Stimulated activated CD4-positive, alpha-beta T cell treated with anti-CD3 and anti-CD28 coated beads, Interleukin-1b, Interleukin-23, amount 100 ng/mL, for 24 hours (primary cell): ENCODE data around the gene CPSF4.

Experiments
- DNase-seq, 4 experiments: peaks; one replicate each; pipeline ENCODE4 v3.0.0-alpha.2; 2020; ENCODE audit warnings: low read depth in 4 of 4, low spot score in 1 of 4

The CPSF4 gene

GRCh38 chr7:99438573-99439480 lies at the start of gene CPSF4, which contains the start of gene PTCD1:
Gene CPSF4 (plus strand): TSS chr7:99438943. CDS start chr7:99439083, 140 bp downstream.
Gene PTCD1 (minus strand): TSS chr7:99438798. CDS start chr7:99435242, 3,556 bp downstream.
- peak; percentile 82 to 90 (median 89) for DNase-seq

GRCh38 chr7:99389772-99390171 lies 49.0 kb upstream of the CPSF4 start:
- no peak for DNase-seq

GRCh38 chr7:99390941-99391602 lies 47.7 kb upstream of the CPSF4 start:
- no peak for DNase-seq

DNA sequence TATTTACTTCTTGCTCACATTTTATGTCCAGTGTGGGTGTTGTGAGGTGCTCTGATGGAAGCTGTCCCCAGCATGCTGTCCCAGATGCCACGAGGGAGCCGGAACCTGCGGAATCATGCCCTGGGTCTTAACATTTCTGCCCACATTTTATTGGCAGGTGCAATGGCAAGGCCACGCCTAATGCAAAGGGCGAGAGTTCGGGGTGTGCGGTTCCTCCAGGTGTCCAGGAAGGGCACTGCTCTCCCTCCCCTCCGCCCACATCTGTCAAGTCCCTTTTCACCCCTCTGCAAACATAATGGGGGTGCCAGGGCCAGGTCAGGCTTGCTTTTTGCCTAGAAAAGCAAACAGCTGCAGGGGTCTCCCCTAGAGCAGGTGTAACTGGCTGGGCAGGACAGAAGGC lies 46.7 kb upstream of the CPSF4 start:
- no peak for DNase-seq

DNA sequence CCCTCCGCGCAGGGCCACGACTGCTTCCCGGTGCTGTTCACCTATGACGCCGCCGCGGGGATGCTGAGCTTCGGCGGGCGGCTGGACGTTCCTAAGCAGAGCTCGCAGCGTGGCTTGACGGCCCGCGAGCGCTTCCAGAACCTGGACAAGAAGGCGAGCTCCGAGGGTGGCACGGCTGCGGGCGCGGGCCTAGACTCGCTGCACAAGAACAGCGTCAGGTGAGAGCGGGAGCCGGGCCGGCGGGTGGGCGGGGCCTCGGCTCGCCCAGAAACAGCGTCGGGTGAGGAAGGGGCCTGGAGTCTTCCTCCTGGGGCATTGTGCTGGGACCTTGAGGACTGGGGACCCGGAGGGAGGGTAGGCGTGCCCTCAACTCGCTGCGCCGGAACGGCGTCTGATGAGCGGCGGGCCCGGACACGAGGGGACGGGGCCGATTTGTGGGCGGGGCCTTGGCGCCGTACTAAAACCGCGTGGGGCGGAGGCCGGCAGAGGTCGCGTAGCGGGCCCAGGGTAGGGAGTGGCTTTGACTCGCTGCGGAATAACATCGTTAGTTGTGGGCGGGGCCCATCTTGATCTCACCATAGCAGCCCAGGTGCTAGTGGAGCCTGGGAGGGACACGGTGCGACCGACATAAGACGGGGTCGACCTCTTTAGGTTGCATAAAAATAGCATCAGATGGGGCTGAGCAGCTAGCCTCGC lies 45.9 kb upstream of the CPSF4 start:
- DNase-seq: peak in 3 of 4 experiments; percentile 50 to 72 (median 71)

GRCh38 chr7:99393355-99394187 lies 45.2 kb upstream of the CPSF4 start:
- DNase-seq: no peak

GRCh38 chr7:99394188-99394502 lies 44.6 kb upstream of the CPSF4 start:
- DNase-seq: no peak

GRCh38 chr7:99395616-99396327 lies 43.0 kb upstream of the CPSF4 start:
- no peak for DNase-seq

DNA sequence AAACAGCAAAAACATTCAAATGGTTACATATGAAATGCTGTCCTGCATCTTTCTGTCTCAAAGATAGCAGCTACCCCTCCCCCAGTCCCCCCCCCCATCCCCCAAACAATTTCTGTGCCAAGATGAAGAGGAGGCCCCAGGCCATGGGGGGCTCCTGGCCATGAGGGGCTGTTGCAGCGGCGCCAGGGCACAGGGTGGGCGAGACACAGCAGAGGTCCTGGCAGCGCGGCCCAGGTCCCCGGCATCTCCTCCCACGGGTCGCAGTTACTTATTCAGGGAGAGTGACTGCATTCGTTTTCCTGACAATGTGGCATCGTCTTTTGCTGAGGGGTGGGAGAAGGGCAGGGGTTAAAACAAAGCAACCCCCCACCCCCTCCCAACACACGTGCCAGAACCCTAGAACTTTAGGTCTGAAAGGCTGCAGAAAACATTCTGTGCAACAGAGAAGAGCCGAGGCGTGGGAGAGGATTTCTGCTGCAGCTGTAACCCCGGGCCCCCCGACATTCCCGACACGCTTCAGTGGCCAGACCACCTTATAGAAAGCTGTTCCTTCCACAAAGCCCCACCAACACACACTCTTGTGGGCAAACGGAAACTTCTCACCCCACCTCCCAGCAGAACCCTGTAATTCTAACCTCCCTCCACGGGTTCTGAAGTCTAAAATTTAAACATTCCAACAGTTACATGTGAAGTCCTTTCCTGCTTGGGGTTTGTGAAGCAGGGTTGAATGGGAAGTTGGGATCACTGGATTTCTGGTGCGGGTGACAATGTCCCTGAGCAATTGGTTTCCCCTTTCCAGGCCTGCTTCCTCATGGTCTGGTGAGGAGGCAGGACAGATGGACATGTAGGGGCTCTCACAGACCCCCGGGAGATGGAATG lies 42.1 kb upstream of the CPSF4 start:
- no peak for DNase-seq

DNA sequence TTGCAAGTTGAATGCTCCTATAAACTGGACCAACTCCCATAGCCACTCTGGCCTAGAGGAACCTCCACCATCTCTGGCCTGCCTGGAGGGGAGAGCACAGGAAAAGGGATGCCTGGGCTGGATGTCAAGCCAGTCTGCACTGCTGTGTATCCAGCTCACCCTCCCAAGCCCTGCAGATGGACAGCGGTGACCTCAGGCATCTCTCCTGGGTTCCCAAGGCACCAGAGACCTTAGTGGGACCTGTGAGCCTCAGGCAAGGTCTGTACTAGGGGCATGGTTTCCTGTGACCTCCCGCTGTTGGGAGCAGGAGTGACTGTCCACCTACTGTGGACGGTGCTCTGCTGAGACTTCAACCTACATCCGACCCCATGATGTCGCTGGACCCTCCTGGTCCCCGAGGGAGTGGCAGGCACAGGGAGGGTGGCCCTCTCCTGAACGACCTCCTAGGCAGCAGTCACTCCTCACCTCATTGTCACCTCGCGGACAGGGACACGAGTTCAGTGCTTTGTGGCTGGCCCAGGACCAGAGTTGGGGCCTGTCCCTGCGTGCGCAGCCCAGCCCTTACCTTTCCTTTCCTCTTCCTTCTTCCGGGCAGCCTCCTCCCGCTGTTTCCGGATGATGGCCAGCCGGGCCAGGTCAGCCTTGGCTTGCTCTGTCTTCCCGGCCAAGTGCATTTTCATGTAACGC lies 41.3 kb upstream of the CPSF4 start:
- DNase-seq: no peak

GRCh38 chr7:99398891-99399445 lies 39.8 kb upstream of the CPSF4 start:
- no peak for DNase-seq

- no peak for DNase-seq
Observed at GRCh38 chr7:99399597-99399996, 39.1 kb upstream of the CPSF4 start.

DNA sequence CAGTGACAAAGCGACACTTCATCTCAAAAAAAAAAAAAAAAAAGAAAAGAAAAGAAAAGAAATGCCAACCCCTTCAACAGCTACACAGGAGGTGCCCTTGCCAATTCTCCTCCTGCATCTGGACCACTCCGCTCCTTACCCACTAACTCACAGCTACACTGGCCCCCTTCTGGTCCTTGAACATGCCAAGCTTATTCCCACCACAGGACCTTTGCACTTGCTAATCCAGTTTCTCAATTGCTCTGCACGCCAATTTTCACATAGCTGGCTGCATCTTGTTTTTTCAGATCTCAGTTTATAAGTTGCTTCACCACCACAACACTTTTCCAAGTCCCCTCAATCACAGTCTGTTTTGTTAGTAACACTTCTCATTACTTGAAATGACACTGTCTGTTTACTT lies 35.9 kb upstream of the CPSF4 start:
- DNase-seq: no peak

- no peak for DNase-seq
Observed at GRCh38 chr7:99403764-99404163, 35.0 kb upstream of the CPSF4 start.

GRCh38 chr7:99404235-99404976 lies 34.3 kb upstream of the CPSF4 start:
- no peak for DNase-seq

DNA sequence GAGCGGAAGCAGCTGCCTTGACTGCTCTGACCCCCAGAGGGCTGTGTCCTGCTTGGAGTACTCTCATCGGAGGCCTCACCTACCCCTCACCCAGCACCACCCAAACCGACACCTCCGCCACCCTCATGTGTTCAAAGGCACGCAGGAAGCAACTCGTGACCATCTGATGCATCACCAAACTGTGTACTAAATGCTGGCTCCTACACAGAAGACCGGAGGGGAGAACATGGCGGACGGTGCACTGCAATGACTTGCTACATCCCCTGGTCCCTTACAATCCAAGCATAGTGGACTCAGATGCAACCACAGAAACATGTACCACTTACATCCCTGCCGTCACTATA lies 33.8 kb upstream of the CPSF4 start:
- DNase-seq: no peak

- no peak for DNase-seq
Observed at GRCh38 chr7:99406557-99406956, 32.2 kb upstream of the CPSF4 start.

GRCh38 chr7:99407872-99408378 lies 30.8 kb upstream of the CPSF4 start:
- peak in 1 of 4 experiments; percentile 31 for DNase-seq
